ENCODE data around the gene AKT1. TPM values are rescaled to one million over a fixed set of nuclear protein-coding genes. Genes with fewer than 3 reads are reported as not detected.

AKT1 gene
- total and polyA plus RNA-seq, 2 experiments from 2014 or later = 19.2 to 78.7 TPM

- Histone ChIP-seq H2AFZ (no peak overlapping the region), H3K79me2 (replicated peaks; ENCODE audit: insufficient read depth) (no peaks in the 10 kb centered on the region), H4K20me1 (replicated peaks; ENCODE audit: insufficient read depth) (no peaks in the 10 kb centered on the region), H3K4me2 (no peak overlapping the region), H3K36me3 (ENCODE audit: insufficient read depth) (no peaks in the 10 kb centered on the region), H3K4me3 (no peak overlapping the region), H3K27ac (ENCODE audit: low read depth) (no peak overlapping the region), H3K27me3 (ENCODE audit: insufficient read depth) (no peaks in the 10 kb centered on the region), H3K9me2 (ENCODE audit: insufficient read depth) (no peaks in the 10 kb centered on the region), H3F3A (replicated peaks; ENCODE audit: low read depth) (no peaks in the 10 kb centered on the region), H3K4me1 (ENCODE audit: insufficient read depth) (no peaks in the 10 kb centered on the region)
- H3K27ac Mint-ChIP-seq = no peak overlapping the region
- H3K27me3 Mint-ChIP-seq (ENCODE audit: insufficient read depth, low read depth, poor library complexity) = peaks cover 7% of the 10 kb centered on the region
- ATAC-seq (no peak), DNase-seq (ENCODE audit: low spot score) (no peak)
- no peaks in the 10 kb centered on the region for H3K4me1 Mint-ChIP-seq
- 0 out of 3 replicates have a peak, but pooled peaks cover 3% of the 10 kb centered on the region for H3K36me3 Mint-ChIP-seq (ENCODE audit: low read depth)
- H3K9me3 Mint-ChIP-seq = no peaks in the 10 kb centered on the region
- TF ChIP-seq ZNF331 (CRISPR knock-in tag; IDR thresholded peaks at IDR 0.05; ENCODE audit: low read depth) = no peak
- TF ChIP-seq NANOG (IDR thresholded peaks at IDR 0.05; ENCODE audit: borderline replicate concordance) = no peak
- TF ChIP-seq EZH2 (IDR thresholded peaks at IDR 0.05; ENCODE audit: low read depth, unreplicated experiment) = no peak
- no peak overlapping the region for H3K4me3 Mint-ChIP-seq
Observed at GRCh38 chr14:104779776-104780512, 15.6 kb downstream of the AKT1 start.

- peak; percentile 62 for ATAC-seq
- Mint-ChIP-seq H3K4me3 (no peak overlapping the region), H3K36me3 (ENCODE audit: low read depth) (0 out of 3 replicates have a peak, but pooled peaks cover 3% of the 10 kb centered on the region), H3K27ac (no peak overlapping the region), H3K9me3 (no peaks in the 10 kb centered on the region), H3K27me3 (ENCODE audit: insufficient read depth, low read depth, poor library complexity) (peaks cover 7% of the 10 kb centered on the region), H3K4me1 (no peaks in the 10 kb centered on the region)
- TF ChIP-seq CREB1 (CRISPR knock-in tag; IDR thresholded peaks at IDR 0.05; ENCODE audit: low read depth) (no peak), JUNB (IDR thresholded peaks at IDR 0.05; ENCODE audit: unreplicated experiment) (no peak), CTCF (conservative IDR thresholded peaks at IDR 0.05; ENCODE audit: low read depth in 2 of 2) (no peak), ETS1 (IDR thresholded peaks at IDR 0.05) (no peak), POLR2AphosphoS5 (IDR thresholded peaks at IDR 0.05; ENCODE audit: low read depth) (no peak), EZH2phosphoT487 (IDR thresholded peaks at IDR 0.05; ENCODE audit: unreplicated experiment) (no peak)
- Histone ChIP-seq H3K4me1 (ENCODE audit: insufficient read depth) (no peaks in the 10 kb centered on the region), H3K36me3 (ENCODE audit: insufficient read depth) (no peaks in the 10 kb centered on the region), H3K4me2 (no peak overlapping the region), H3K9me2 (ENCODE audit: insufficient read depth) (no peaks in the 10 kb centered on the region), H3K4me3 (no peak overlapping the region), H3F3A (replicated peaks; ENCODE audit: low read depth) (no peaks in the 10 kb centered on the region), H3K27me3 (ENCODE audit: insufficient read depth) (no peaks in the 10 kb centered on the region), H2AFZ (no peak overlapping the region), H3K79me2 (replicated peaks; ENCODE audit: insufficient read depth) (no peaks in the 10 kb centered on the region), H3K27ac (ENCODE audit: low read depth) (no peak overlapping the region), H4K20me1 (replicated peaks; ENCODE audit: insufficient read depth) (no peaks in the 10 kb centered on the region)
- peak; percentile 45 for DNase-seq (ENCODE audit: low spot score)
Observed at GRCh38 chr14:104778694-104779331, 16.7 kb downstream of the AKT1 start.

All from GM23338 (cell line).